ENCODE results near the gene PRKAG1.
"Not testable (repeated sequence)": the region's sequence is repeated elsewhere in the genome, so short reads cannot be mapped to it uniquely, and the experiment has no call there.

PRKAG1 gene

GRCh38 chr12:49018261-49019119, at the start of gene PRKAG1:
PRKAG1 (minus strand) TSS chr12:49018776; CDS start chr12:49018740, 36 bp downstream.
- peak; percentile 90 to 93 for DNase-seq (ENCODE audit: low read depth in 2 of 2)

- DNase-seq (ENCODE audit: low read depth in 2 of 2), result no peak
Measured at GRCh38 chr12:49066120-49066519, 47.5 kb upstream of the PRKAG1 start.

- DNase-seq (ENCODE audit: low read depth in 2 of 2), result no peak
Measured at GRCh38 chr12:49064767-49065152, 46.2 kb upstream of the PRKAG1 start.

- DNase-seq (ENCODE audit: low read depth in 2 of 2), result not testable (repeated sequence)
Measured at GRCh38 chr12:49061916-49062315, 43.3 kb upstream of the PRKAG1 start.

GRCh38 chr12:49061157-49061650, 42.6 kb upstream of the PRKAG1 start:
- peak in 1 of 2 donors; percentile 13 for DNase-seq (ENCODE audit: low read depth in 2 of 2)

- peak; percentile 83 to 88 for DNase-seq (ENCODE audit: low read depth in 2 of 2)
Measured at GRCh38 chr12:49060237-49061156, 41.9 kb upstream of the PRKAG1 start, which contains the start of gene KMT2D. KMT2D (minus strand) TSS chr12:49060794; CDS start chr12:49055324, 5,470 bp downstream.

- DNase-seq (ENCODE audit: low read depth in 2 of 2), result no peak
Measured at GRCh38 chr12:49059299-49060171, 41.0 kb upstream of the PRKAG1 start.

GRCh38 chr12:49059045-49059298, 40.4 kb upstream of the PRKAG1 start:
- DNase-seq (ENCODE audit: low read depth in 2 of 2), result no peak

GRCh38 chr12:49058366-49059044, 39.9 kb upstream of the PRKAG1 start:
- DNase-seq (ENCODE audit: low read depth in 2 of 2), result no peak

GRCh38 chr12:49057888-49058287, 39.3 kb upstream of the PRKAG1 start:
- DNase-seq (ENCODE audit: low read depth in 2 of 2), result no peak

GRCh38 chr12:49055978-49056754, 37.6 kb upstream of the PRKAG1 start:
- DNase-seq (ENCODE audit: low read depth in 2 of 2), result peak in 1 of 2 donors; percentile 36

GRCh38 chr12:49055092-49055491, 36.5 kb upstream of the PRKAG1 start:
- DNase-seq (ENCODE audit: low read depth in 2 of 2), result no peak

- no peak for DNase-seq (ENCODE audit: low read depth in 2 of 2)
Measured at GRCh38 chr12:49054524-49054923, 35.9 kb upstream of the PRKAG1 start.

GRCh38 chr12:49054096-49054495, 35.5 kb upstream of the PRKAG1 start:
- DNase-seq (ENCODE audit: low read depth in 2 of 2), result no peak

GRCh38 chr12:49052451-49053208, 34.1 kb upstream of the PRKAG1 start:
- no peak for DNase-seq (ENCODE audit: low read depth in 2 of 2)

GRCh38 chr12:49051777-49052438, 33.3 kb upstream of the PRKAG1 start:
- no peak for DNase-seq (ENCODE audit: low read depth in 2 of 2)

- DNase-seq (ENCODE audit: low read depth in 2 of 2), result no peak
Measured at GRCh38 chr12:49051373-49051764, 32.8 kb upstream of the PRKAG1 start.

- DNase-seq (ENCODE audit: low read depth in 2 of 2), result no peak
Measured at GRCh38 chr12:49050507-49051372, 32.2 kb upstream of the PRKAG1 start.

All from stimulated activated CD4-positive, alpha-beta T cell treated with anti-CD3 and anti-CD28 coated beads, Interleukin-4, amount 100 ng/mL, for 48 hours (primary cell).